ENCODE measurements around the gene RAX2. TPM values are rescaled to one million over a fixed set of nuclear protein-coding genes. Genes with fewer than 3 reads are reported as not detected.

The RAX2 gene
- total and polyA plus RNA-seq, 2 of the 8 experiments (the other 6 are each of a cell fraction or from before 2014, with no cell fraction given): 0.08 TPM; not detected in 1

DNA sequence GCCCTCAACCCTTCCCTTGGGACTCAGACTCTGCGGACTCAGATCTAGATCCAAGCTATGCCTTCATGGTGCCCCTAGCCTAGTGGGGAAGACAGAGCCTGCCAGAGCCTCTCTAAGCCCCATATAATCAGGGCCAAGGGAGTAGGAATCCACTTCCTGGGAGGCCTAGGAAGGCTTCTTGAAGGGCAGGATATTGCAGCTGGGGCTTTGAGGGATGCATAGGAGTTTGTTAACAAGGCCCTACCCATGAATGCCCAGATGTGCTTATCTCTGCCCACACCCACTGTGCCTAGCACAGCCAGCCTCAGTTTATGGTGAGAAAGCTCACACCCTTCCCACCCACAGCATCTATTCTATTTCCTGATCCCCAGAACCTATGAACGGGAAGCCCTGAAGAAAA lies 21.8 kb downstream of the RAX2 start:
- H3K4ac ChIP-seq (replicated peaks; ENCODE audit: insufficient read length, low read depth, low read length): no peak overlapping the region
- no peak overlapping the region for H3K27ac ChIP-seq (ENCODE audit: low read depth, low read length)
- H2BK120ac ChIP-seq (replicated peaks; ENCODE audit: low read depth, low read length): no peak overlapping the region
- H2AFZ ChIP-seq (ENCODE audit: low read length): no peak overlapping the region
- H3K14ac ChIP-seq (ENCODE audit: insufficient read length): no peak overlapping the region
- H3K9me3 ChIP-seq (ENCODE audit: insufficient read depth in 2 of 2, low read depth in 1 of 2, low read length in 1 of 2): no peaks in the 10 kb centered on the region
- FAIRE-seq (no peak), DNase-seq (ENCODE audit: low read depth in 1 of 2, low spot score in 2 of 2) (no peak)
- H4K8ac ChIP-seq (ENCODE audit: extremely low read depth, insufficient read depth, low read length): no peak overlapping the region
- ChIA-PET CTCF (ENCODE audit: partially characterized antibody) (interaction anchor here (1.0 to 1.8 kb wide), 4 partner anchors 19 to 72 kb away, joined by 3 to 5 read pairs (median 4); no protein-coding TSS in a partner anchor), POLR2A (ENCODE audit: partially characterized antibody) (interaction anchor here (0.7 to 1.6 kb wide), 2 partner anchors 9 to 12 kb away, joined by 3 to 6 read pairs; partner anchors contain the start of gene MRPL54)
- H2BK20ac ChIP-seq (ENCODE audit: low read length): no peak overlapping the region
- H4K20me1 ChIP-seq (replicated peaks in 1 of 2; ENCODE audit: control insufficient read depth in 1 of 2, insufficient read depth in 2 of 2, low read length in 2 of 2): peaks cover 0 to 6% of the 10 kb centered on the region in 2 experiments
- no peak overlapping the region for H2BK12ac ChIP-seq (ENCODE audit: low read depth, low read length)
- H3K9ac ChIP-seq (replicated peaks in 1 of 4; ENCODE audit: extremely low read depth in 1 of 4, low read depth in 3 of 4, low read length in 3 of 4): no peak overlapping the region
- H4K91ac ChIP-seq (replicated peaks; ENCODE audit: insufficient read length, low read length): no peak overlapping the region
- H4K5ac ChIP-seq (ENCODE audit: insufficient read length, low read depth, low read length): no peak overlapping the region
- 86% methylated on average over 2 of the region's 2 CpGs; no CpG with 5 or more reads in 1 of the 2 experiments for WGBS, 2 experiments (ENCODE audit: extremely low coverage in 1 of 2, insufficient coverage in 1 of 2, insufficient read length in 1 of 2, insufficient replicate concordance in 2 of 2, low coverage in 1 of 2, low lambda C conversion rate in 2 of 2, missing lambda C conversion rate in 1 of 2)
- H2BK15ac ChIP-seq (ENCODE audit: low read length): no peak overlapping the region
- no peaks in the 10 kb centered on the region for H3K27me3 ChIP-seq (replicated peaks in 1 of 4; ENCODE audit: control insufficient read depth in 3 of 4, extremely low read depth in 1 of 4, insufficient read depth in 3 of 4, low read length in 3 of 4)
- no peak overlapping the region for H3K23ac ChIP-seq (ENCODE audit: insufficient read length)
- no peak overlapping the region for H3K4me3 ChIP-seq (ENCODE audit: extremely low read depth in 1 of 4, insufficient read depth in 2 of 4, low read depth in 3 of 4, low read length in 4 of 4)
- H3K23me2 ChIP-seq (ENCODE audit: low read depth, low read length): no peaks in the 10 kb centered on the region
- H3K18ac ChIP-seq (ENCODE audit: extremely low read depth, low read length): no peak overlapping the region
- H3K4me1 ChIP-seq (replicated peaks in 1 of 4; ENCODE audit: control insufficient read depth in 3 of 4, insufficient read depth in 4 of 4, low read length in 3 of 4): no peaks in the 10 kb centered on the region
- H3K56ac ChIP-seq (replicated peaks; ENCODE audit: insufficient read length, low read depth, low read length): no peak overlapping the region
- no peak overlapping the region for H2AK5ac ChIP-seq (ENCODE audit: low read depth, low read length)
- no peak overlapping the region for H2BK5ac ChIP-seq (ENCODE audit: low read depth, low read length)
- peaks cover 0 to 26% (median 12%) of the 10 kb centered on the region in 4 experiments; a peak in 4 of 8 replicates for H3K36me3 ChIP-seq (ENCODE audit: control insufficient read depth in 2 of 4, insufficient read depth in 4 of 4, low read length in 3 of 4)
- H3K4me2 ChIP-seq (ENCODE audit: insufficient read depth in 1 of 2, low read depth in 2 of 2, low read length in 2 of 2): no peak overlapping the region
- H3K79me2 ChIP-seq (ENCODE audit: control insufficient read depth in 1 of 2, insufficient read depth in 2 of 2, low read length in 2 of 2): no peaks in the 10 kb centered on the region
- no peaks in the 10 kb centered on the region for H3K79me1 ChIP-seq (ENCODE audit: low read depth, low read length)
- TF ChIP-seq CBX5 (IDR thresholded peaks at IDR 0.05; ENCODE audit: low read depth, low read length) (no peak), KDM1A (IDR thresholded peaks at IDR 0.05; ENCODE audit: borderline replicate concordance, low read length) (no peak), RNF2 (IDR thresholded peaks at IDR 0.05; ENCODE audit: borderline replicate concordance, low read depth, low read length, missing control alignments, poor library complexity, severe bottlenecking) (no peak), SP1 (IDR thresholded peaks at IDR 0.05; ENCODE audit: low read depth, low read length) (no peak), ZNF274 (IDR thresholded peaks at IDR 0.05; ENCODE audit: borderline replicate concordance, extremely low read depth, low read length) (no peak), TCF12 (IDR thresholded peaks at IDR 0.05; ENCODE audit: low read depth, low read length) (no peak), SAP30 (IDR thresholded peaks at IDR 0.05; ENCODE audit: insufficient read depth, insufficient replicate concordance, low read length) (no peak), EZH2 (IDR thresholded peaks at IDR 0.05; ENCODE audit: low read depth, low read length, severe bottlenecking) (no peak), SP2 (IDR thresholded peaks at IDR 0.05; ENCODE audit: low read length) (no peak), MAFK (IDR thresholded peaks at IDR 0.05; ENCODE audit: low read depth, low read length) (no peak), SUZ12 (IDR thresholded peaks at IDR 0.05; ENCODE audit: low read length) (no peak)
- TF ChIP-seq, protein P1, sequence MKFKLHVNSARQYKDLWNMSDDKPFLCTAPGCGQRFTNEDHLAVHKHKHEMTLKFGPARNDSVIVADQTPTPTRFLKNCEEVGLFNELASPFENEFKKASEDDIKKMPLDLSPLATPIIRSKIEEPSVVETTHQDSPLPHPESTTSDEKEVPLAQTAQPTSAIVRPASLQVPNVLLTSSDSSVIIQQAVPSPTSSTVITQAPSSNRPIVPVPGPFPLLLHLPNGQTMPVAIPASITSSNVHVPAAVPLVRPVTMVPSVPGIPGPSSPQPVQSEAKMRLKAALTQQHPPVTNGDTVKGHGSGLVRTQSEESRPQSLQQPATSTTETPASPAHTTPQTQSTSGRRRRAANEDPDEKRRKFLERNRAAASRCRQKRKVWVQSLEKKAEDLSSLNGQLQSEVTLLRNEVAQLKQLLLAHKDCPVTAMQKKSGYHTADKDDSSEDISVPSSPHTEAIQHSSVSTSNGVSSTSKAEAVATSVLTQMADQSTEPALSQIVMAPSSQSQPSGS (IDR thresholded peaks at IDR 0.05; ENCODE audit: low read length): no peak
